H9 (cell line): ENCODE measurements around the gene YKT6. TPM values are rescaled to one million over a fixed set of nuclear protein-coding genes. Genes with fewer than 3 reads are reported as not detected.

ENCODE experiments used
- DNase-seq: peaks from one replicate; pipeline ENCODE4 v3.0.0-alpha.2; 2017
- H2AFZ ChIP-seq: one replicate; pipeline ENCODE4 v1.6.1; 2013; ENCODE audit warnings: mild to moderate bottlenecking, low read length, control low read depth, moderate library complexity
- H2AK5ac ChIP-seq: 2 replicates; pipeline ENCODE4 v1.6.1; 2013; ENCODE audit warnings: low read length, control low read depth, mixed read lengths; ENCODE audit not compliant: insufficient read length
- H2BK120ac ChIP-seq: one replicate; pipeline ENCODE4 v1.6.1; 2013; ENCODE audit warnings: low read depth, mild to moderate bottlenecking, low read length, control low read depth, inconsistent platforms; ENCODE audit not compliant: poor library complexity, severe bottlenecking
- H2BK12ac ChIP-seq: 2 replicates; pipeline ENCODE4 v1.6.1; 2013; ENCODE audit warnings: low read length, control low read depth, mixed read lengths, low read depth; ENCODE audit not compliant: insufficient read length
- H2BK15ac ChIP-seq: 2 replicates; pipeline ENCODE4 v1.6.1; 2013; ENCODE audit warnings: low read depth, low read length, control low read depth
- H2BK20ac ChIP-seq: one replicate; pipeline ENCODE4 v1.6.1; 2013; ENCODE audit warnings: low read depth, mild to moderate bottlenecking, low read length, control low read depth, inconsistent platforms; ENCODE audit not compliant: poor library complexity, severe bottlenecking
- H2BK5ac ChIP-seq: 2 replicates; pipeline ENCODE4 v1.6.1; 2013; ENCODE audit warnings: low read length, control low read depth, mixed read lengths; ENCODE audit not compliant: insufficient read length
- H3K14ac ChIP-seq: 2 replicates; pipeline ENCODE4 v1.6.1; 2013; ENCODE audit warnings: low read length, control low read depth; ENCODE audit not compliant: insufficient read depth
- H3K18ac ChIP-seq: 2 replicates; pipeline ENCODE4 v1.6.1; 2013; ENCODE audit warnings: low read depth, mild to moderate bottlenecking, mixed read lengths, low read length, control low read depth; ENCODE audit not compliant: insufficient read length
- H3K23ac ChIP-seq: 2 replicates; pipeline ENCODE4 v1.6.1; 2013; ENCODE audit warnings: low read length, control low read depth, mixed read lengths, low read depth; ENCODE audit not compliant: insufficient read length
- H3K23me2 ChIP-seq: 2 replicates; pipeline ENCODE4 v1.6.1; 2013; ENCODE audit warnings: low read depth, mild to moderate bottlenecking, mixed read lengths, low read length, control low read depth; ENCODE audit not compliant: insufficient read length, poor library complexity, severe bottlenecking
- H3K27ac ChIP-seq: 2 replicates; pipeline ENCODE4 v1.5.1; 2013; ENCODE audit warnings: low read length, control low read depth, mixed read lengths, low read depth; ENCODE audit not compliant: insufficient read length
- H3K27me3 ChIP-seq: 2 replicates; pipeline ENCODE4 v1.6.1; 2013; ENCODE audit warnings: low read length, control low read depth, inconsistent platforms; ENCODE audit not compliant: insufficient read depth
- H3K4ac ChIP-seq: 2 replicates; pipeline ENCODE4 v1.6.1; 2013; ENCODE audit warnings: low read depth, mild to moderate bottlenecking, control low read depth, inconsistent platforms, low read length, moderate library complexity
- H3K4me1 ChIP-seq: 2 replicates; pipeline ENCODE4 v1.6.1; 2013; ENCODE audit warnings: low read length, control low read depth, inconsistent platforms; ENCODE audit not compliant: insufficient read depth
- H3K4me2 ChIP-seq: 2 replicates; pipeline ENCODE4 v1.6.1; 2013; ENCODE audit warnings: low read length, control low read depth, mixed read lengths; ENCODE audit not compliant: insufficient read length, insufficient read depth
- H3K56ac ChIP-seq: 2 replicates; pipeline ENCODE4 v1.6.1; 2013; ENCODE audit warnings: low read depth, mild to moderate bottlenecking, mixed read lengths, low read length, control low read depth; ENCODE audit not compliant: insufficient read length
- H3K79me1 ChIP-seq: 2 replicates; pipeline ENCODE4 v1.6.1; 2013; ENCODE audit warnings: low read depth, mild to moderate bottlenecking, moderate library complexity, low read length, control low read depth, inconsistent platforms; ENCODE audit not compliant: insufficient read depth, poor library complexity, severe bottlenecking
- H3K79me2 ChIP-seq: 2 replicates; pipeline ENCODE4 v1.6.1; 2013; ENCODE audit warnings: low read length, control low read depth, inconsistent platforms; ENCODE audit not compliant: insufficient read depth
- H3K9ac ChIP-seq: 2 replicates; pipeline ENCODE4 v1.6.1; 2013; ENCODE audit warnings: low read length, control low read depth, mixed read lengths; ENCODE audit not compliant: insufficient read length; ENCODE audit errors: extremely low read depth
- H3K9me3 ChIP-seq: one replicate; pipeline ENCODE4 v1.6.1; 2013; ENCODE audit warnings: low read depth, low read length, inconsistent platforms; ENCODE audit not compliant: control insufficient read depth
- H3T11ph ChIP-seq: one replicate; pipeline ENCODE4 v1.6.1; 2013; ENCODE audit warnings: mild to moderate bottlenecking, low read length, control low read depth, inconsistent platforms
- H4K20me1 ChIP-seq: one replicate; pipeline ENCODE4 v1.6.1; 2013; ENCODE audit not compliant: control insufficient read depth, insufficient read length, insufficient read depth
- H4K5ac ChIP-seq: 2 replicates; pipeline ENCODE4 v1.6.1; 2013; ENCODE audit warnings: low read depth, mild to moderate bottlenecking, mixed read lengths, low read length, control low read depth; ENCODE audit not compliant: insufficient read length
- H4K8ac ChIP-seq: replicated peaks from 2 replicates; pipeline ENCODE4 v1.6.1; 2013; ENCODE audit warnings: low read length, control low read depth, mixed read lengths, low read depth; ENCODE audit not compliant: insufficient read length
- H4K91ac ChIP-seq: 2 replicates; pipeline ENCODE4 v1.6.1; 2013; ENCODE audit warnings: low read depth, mild to moderate bottlenecking, moderate library complexity, mixed read lengths, low read length, control low read depth; ENCODE audit not compliant: insufficient read length
- H3K27ac Mint-ChIP-seq, 3 experiments: 2 replicates in 2 of 3; 3 replicates in 1 of 3; pipeline ENCODE4 v1.8.0; 2020 to 2021; ENCODE audit warnings: mixed read lengths in 3 of 3, mild to moderate bottlenecking in 1 of 3, moderate library complexity in 1 of 3
- H3K27me3 Mint-ChIP-seq: 2 replicates; pipeline ENCODE4 v1.8.0; 2021; ENCODE audit warnings: low read depth, mild to moderate bottlenecking, moderate library complexity, mixed read lengths
- H3K36me3 Mint-ChIP-seq, 3 experiments: 2 replicates in 2 of 3; 3 replicates in 1 of 3; pipeline ENCODE4 v1.8.0; 2020 to 2021; ENCODE audit warnings: low read depth in 3 of 3, mixed read lengths in 3 of 3; ENCODE audit not compliant: insufficient read depth in 1 of 3
- H3K4me1 Mint-ChIP-seq, 2 experiments: 2 replicates each; pipeline ENCODE4 v1.8.0; 2020; ENCODE audit warnings: mixed read lengths in 2 of 2
- H3K4me3 Mint-ChIP-seq, 2 experiments: 2 replicates in 1 of 2; 3 replicates in 1 of 2; pipeline ENCODE4 v1.8.0; 2020 to 2021; ENCODE audit warnings: mild to moderate bottlenecking in 2 of 2, mixed read lengths in 2 of 2, moderate library complexity in 1 of 2
- H3K9me3 Mint-ChIP-seq, 2 experiments: 2 replicates in 1 of 2; 3 replicates in 1 of 2; pipeline ENCODE4 v1.8.0; 2020; ENCODE audit warnings: mild to moderate bottlenecking in 2 of 2, mixed read lengths in 2 of 2, moderate library complexity in 1 of 2
- WGBS: extraction: QIAGEN DNeasy Blood & Tissue Kit; methylation state at CpG from one replicate; pipeline ENCODE4 v1.1.7; 2013; ENCODE audit warnings: missing lambda C conversion rate, low lambda C conversion rate, mixed read lengths; ENCODE audit not compliant: insufficient read length; ENCODE audit errors: extremely low coverage; 5-methylcytosine and 5-hydroxymethylcytosine counted together
- total RNA-seq: library from RNA; stranded (reverse); gene quantifications from 2 replicates; pipeline ENCODE4 v1.2.1, GENCODE V29; 2021
- TF ChIP-seq, protein P1 (sequence below): fragments of 200-600 bp; sonication (generic); conservative IDR thresholded peaks from 3 replicates; pipeline ENCODE4 v1.8.0; 2021; ENCODE audit warnings: antibody characterized with exemption, mild to moderate bottlenecking

YKT6 gene
- total RNA-seq, 1 experiment from 2014 or later = 104 TPM

DNA sequence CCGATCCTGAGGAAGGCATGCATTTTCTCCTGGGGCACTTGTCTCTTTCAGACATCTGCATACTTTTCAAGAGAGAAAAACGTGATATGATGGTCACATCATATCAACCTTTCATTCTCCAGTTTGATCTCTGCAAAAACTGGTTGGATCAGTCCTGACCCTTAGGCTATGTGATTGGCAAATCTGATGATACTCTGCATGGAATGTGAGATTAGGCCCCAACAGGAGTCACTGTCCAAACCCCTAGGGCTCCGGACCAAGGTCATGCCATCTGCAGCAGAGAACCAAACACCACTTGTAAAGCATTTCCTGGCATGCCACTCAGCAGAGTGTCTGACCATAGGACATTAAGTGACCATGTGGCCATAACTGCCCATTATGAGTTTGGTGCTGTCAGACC, 20.1 kb upstream of the YKT6 start:
- peaks cover 0 to 7% (median 2%) of the 10 kb centered on the region in 3 experiments; a peak in 2 of 7 replicates for H3K36me3 Mint-ChIP-seq
- TF ChIP-seq, protein P1, sequence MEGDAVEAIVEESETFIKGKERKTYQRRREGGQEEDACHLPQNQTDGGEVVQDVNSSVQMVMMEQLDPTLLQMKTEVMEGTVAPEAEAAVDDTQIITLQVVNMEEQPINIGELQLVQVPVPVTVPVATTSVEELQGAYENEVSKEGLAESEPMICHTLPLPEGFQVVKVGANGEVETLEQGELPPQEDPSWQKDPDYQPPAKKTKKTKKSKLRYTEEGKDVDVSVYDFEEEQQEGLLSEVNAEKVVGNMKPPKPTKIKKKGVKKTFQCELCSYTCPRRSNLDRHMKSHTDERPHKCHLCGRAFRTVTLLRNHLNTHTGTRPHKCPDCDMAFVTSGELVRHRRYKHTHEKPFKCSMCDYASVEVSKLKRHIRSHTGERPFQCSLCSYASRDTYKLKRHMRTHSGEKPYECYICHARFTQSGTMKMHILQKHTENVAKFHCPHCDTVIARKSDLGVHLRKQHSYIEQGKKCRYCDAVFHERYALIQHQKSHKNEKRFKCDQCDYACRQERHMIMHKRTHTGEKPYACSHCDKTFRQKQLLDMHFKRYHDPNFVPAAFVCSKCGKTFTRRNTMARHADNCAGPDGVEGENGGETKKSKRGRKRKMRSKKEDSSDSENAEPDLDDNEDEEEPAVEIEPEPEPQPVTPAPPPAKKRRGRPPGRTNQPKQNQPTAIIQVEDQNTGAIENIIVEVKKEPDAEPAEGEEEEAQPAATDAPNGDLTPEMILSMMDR = no peak
- peaks cover 24 to 26% of the 10 kb centered on the region in 2 experiments for H3K4me1 Mint-ChIP-seq
- H3K9me3 Mint-ChIP-seq = peaks cover 11 to 12% of the 10 kb centered on the region in 2 experiments; a peak in 4 of 5 replicates
- H2BK15ac ChIP-seq = no peak overlapping the region
- H3K14ac ChIP-seq = no peak overlapping the region
- no peak overlapping the region for H3K4me2 ChIP-seq
- no peak overlapping the region for H2BK120ac ChIP-seq
- H2BK5ac ChIP-seq = no peak overlapping the region
- no peak overlapping the region for H3K27ac Mint-ChIP-seq
- no peak overlapping the region for H3K23ac ChIP-seq
- no peak overlapping the region for H3K18ac ChIP-seq
- H3K79me2 ChIP-seq = no peaks in the 10 kb centered on the region
- DNase-seq = peak; percentile 13
- H3K4ac ChIP-seq = no peak overlapping the region
- no peak overlapping the region for H3K27ac ChIP-seq
- no peak overlapping the region for H2BK12ac ChIP-seq
- H2BK20ac ChIP-seq = no peak overlapping the region
- H4K8ac ChIP-seq = no peak overlapping the region
- no peaks in the 10 kb centered on the region for H3K79me1 ChIP-seq
- WGBS = no CpG with 5 or more reads among the region's 3 CpGs
- peaks cover 7% of the 10 kb centered on the region for H3K9me3 ChIP-seq
- H3K4me3 Mint-ChIP-seq = no peak overlapping the region
- no peak overlapping the region for H4K91ac ChIP-seq
- no peaks in the 10 kb centered on the region for H4K20me1 ChIP-seq
- H3K27me3 Mint-ChIP-seq = peaks cover 23% of the 10 kb centered on the region
- H3K9ac ChIP-seq = no peak overlapping the region
- no peak overlapping the region for H2AFZ ChIP-seq
- H3T11ph ChIP-seq = no peak overlapping the region
- no peak overlapping the region for H4K5ac ChIP-seq
- H2AK5ac ChIP-seq = no peak overlapping the region
- H3K4me1 ChIP-seq = no peaks in the 10 kb centered on the region
- H3K27me3 ChIP-seq = no peaks in the 10 kb centered on the region
- H3K56ac ChIP-seq = no peak overlapping the region
- H3K23me2 ChIP-seq = no peaks in the 10 kb centered on the region
